SHP77 treated with DMSO at 0.1 percent for 48 hours (cell line): ENCODE measurements around the gene F7.

Experiments used
- DNase-seq: peaks from one replicate; lab custom pipeline; 2025; lab: John Stamatoyannopoulos, UW

Gene F7

DNA sequence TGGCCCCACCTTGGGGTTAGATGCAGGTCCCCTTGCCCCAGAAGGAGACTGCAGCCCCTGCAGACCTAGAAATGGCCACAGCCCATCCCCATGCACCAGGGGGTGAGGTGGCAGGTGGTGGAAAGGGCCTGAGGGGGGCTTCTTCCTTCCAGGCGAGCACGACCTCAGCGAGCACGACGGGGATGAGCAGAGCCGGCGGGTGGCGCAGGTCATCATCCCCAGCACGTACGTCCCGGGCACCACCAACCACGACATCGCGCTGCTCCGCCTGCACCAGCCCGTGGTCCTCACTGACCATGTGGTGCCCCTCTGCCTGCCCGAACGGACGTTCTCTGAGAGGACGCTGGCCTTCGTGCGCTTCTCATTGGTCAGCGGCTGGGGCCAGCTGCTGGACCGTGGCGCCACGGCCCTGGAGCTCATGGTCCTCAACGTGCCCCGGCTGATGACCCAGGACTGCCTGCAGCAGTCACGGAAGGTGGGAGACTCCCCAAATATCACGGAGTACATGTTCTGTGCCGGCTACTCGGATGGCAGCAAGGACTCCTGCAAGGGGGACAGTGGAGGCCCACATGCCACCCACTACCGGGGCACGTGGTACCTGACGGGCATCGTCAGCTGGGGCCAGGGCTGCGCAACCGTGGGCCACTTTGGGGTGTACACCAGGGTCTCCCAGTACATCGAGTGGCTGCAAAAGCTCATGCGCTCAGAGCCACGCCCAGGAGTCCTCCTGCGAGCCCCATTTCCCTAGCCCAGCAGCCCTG lies 12.8 kb downstream of the F7 start:
- no peak for DNase-seq

DNA sequence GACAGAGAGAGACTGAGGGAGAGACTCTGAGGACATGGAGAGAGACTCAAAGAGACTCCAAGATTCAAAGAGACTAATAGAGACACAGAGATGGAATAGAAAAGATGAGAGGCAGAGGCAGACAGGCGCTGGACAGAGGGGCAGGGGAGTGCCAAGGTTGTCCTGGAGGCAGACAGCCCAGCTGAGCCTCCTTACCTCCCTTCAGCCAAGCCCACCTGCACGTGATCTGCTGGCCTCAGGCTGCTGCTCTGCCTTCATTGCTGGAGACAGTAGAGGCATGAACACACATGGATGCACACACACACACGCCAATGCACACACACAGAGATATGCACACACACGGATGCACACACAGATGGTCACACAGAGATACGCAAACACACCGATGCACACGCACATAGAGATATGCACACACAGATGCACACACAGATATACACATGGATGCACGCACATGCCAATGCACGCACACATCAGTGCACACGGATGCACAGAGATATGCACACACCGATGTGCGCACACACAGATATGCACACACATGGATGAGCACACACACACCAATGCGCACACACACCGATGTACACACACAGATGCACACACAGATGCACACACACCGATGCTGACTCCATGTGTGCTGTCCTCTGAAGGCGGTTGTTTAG lies 13.7 kb downstream of the F7 start:
- DNase-seq, result no peak

DNA sequence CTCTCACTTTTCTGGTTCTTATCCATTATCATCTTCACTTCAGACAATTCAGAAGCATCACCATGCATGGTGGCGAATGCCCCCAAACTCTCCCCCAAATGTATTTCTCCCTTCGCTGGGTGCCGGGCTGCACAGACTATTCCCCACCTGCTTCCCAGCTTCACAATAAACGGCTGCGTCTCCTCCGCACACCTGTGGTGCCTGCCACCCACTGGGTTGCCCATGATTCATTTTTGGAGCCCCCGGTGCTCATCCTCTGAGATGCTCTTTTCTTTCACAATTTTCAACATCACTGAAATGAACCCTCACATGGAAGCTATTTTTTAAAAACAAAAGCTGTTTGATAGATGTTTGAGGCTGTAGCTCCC lies 14.2 kb downstream of the F7 start:
- DNase-seq, result no peak

DNA sequence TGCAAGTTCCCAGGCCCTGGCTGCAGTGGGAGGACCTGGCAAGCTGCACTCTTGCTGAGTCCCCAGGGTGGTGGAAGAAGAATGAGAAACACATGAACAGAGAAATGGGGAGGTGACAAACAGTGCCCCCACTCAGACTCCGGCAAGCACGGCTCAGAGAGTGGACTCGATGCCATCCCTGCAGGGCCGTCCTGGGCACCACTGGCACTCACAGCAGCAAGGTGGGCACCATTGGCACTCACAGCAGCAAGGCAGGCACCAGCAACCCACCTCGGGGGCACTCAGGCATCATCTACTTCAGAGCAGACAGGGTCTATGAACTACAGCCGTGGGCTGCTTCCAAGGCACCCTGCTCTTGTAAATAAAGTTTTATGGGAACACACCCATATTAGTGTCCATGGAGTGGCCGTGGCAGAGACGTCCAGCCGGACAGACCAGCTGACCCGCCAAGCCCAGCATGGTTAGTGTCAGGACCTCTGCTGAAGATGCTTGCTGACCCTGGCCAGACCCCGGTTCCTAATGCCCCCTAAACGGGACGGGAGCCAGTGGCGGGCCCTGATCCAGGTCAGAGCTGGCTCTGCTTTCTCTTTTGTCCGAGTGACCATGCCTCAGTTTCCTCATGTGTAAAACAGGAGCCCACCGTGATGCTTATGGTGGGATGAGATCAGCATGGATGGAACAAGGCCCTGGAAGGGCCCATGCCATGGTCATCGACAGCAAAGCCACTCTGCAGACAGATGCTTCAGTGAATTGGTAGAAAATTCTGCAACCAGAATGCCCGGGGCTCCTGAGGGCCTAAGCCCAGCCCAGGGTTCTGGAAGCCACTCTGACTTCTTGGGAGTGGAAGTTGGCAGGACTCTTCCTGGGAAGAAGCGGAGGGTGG lies 14.9 kb downstream of the F7 start:
- DNase-seq, result no peak

DNA sequence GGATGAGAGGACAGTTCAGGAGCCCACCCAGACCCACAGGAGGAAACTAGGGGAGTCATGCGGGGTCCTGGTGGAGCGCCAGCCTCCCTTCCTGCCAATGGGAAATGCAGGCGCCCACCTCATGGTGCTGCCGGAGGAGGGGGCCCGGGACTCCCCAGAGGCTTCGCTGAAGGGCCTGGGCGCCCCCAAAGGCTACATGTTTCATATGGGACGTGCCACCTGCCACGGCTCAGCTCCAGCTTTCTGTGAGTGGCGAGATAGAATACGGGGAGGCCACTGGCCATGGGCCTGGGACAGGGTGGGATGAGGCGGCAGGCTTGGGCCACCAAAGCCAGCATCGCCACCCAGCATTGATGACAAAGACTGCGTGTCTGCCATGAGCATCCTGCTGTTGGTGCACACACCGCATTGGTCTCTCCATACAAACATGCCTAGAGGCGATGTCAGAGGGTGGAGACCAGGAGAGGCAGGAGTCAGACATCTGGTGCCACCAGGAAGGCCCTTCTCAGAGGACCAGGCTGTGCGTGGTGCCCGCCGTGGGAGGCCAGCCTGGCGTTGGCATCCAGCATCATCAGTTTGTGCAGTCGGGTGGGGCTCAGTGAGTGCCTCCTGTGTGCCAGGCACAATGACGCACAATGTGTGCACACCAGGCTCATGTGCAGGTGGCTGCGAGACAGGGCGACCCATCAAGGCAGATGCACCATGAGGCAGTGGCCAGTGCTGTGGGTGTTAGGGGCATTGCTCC lies 15.8 kb downstream of the F7 start:
- no peak for DNase-seq

DNA sequence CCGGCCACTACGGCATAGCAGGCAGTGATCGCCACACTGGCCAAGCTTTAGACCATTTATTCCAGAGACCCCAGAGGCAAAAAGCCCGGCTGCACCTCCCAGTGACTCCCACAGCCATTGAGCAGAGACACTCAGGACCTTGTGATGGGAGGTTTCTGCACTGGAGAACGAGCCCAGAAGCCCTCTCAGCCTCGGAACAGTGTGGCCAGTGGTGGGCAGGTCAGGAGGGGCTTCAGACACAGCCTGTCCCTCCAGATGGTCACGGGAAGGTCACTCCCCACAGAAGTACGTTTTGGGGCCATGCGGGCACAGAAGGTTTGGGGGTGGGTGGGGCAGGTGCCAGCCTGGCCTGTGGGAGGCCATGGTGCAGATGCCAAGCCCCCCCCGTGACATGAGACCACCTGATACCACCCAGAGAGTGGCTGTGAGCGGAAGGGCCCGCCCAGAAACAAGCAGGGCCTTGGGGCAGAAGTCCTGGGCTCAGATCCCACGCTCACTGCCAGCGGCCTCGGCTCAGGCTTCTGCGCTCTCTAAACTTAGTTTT lies 16.4 kb downstream of the F7 start:
- DNase-seq, result no peak

DNA sequence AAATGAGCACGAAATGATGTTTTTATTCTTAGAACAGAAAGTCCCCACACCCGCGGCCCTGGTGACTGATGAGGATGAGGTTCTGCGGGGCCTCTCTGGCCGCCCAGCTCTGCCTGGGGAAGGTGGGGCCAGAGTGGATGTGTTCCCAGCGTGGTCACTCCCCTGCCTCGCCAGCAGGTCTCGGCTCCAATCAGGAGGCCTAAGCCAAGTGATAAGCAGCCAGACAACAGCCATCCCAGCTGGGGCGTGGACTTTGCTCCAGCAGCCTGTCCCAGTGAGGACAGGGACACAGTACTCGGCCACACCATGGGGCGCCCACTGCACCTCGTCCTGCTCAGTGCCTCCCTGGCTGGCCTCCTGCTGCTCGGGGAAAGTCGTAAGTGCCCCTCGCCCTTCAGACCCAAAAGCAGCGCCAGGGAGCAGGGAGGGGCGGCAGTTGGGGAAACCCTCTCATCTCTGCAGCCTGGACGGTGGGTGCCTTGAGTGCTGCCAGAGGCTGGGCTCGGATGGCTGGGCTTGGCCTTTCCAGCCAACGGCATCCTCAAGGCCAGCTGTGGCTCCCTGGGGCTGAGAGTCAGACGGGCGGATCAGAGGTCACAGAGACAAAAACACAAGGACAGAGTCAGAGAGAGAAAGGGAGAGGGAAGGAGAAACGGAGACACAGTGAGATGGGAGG lies 17.1 kb downstream of the F7 start, which contains the start of gene F10:
Gene F10 (plus strand): TSS at position 250 of the 676 bp plus-strand sequence. CDS start 57 bp downstream, at position 307.
- DNase-seq, result no peak

DNA sequence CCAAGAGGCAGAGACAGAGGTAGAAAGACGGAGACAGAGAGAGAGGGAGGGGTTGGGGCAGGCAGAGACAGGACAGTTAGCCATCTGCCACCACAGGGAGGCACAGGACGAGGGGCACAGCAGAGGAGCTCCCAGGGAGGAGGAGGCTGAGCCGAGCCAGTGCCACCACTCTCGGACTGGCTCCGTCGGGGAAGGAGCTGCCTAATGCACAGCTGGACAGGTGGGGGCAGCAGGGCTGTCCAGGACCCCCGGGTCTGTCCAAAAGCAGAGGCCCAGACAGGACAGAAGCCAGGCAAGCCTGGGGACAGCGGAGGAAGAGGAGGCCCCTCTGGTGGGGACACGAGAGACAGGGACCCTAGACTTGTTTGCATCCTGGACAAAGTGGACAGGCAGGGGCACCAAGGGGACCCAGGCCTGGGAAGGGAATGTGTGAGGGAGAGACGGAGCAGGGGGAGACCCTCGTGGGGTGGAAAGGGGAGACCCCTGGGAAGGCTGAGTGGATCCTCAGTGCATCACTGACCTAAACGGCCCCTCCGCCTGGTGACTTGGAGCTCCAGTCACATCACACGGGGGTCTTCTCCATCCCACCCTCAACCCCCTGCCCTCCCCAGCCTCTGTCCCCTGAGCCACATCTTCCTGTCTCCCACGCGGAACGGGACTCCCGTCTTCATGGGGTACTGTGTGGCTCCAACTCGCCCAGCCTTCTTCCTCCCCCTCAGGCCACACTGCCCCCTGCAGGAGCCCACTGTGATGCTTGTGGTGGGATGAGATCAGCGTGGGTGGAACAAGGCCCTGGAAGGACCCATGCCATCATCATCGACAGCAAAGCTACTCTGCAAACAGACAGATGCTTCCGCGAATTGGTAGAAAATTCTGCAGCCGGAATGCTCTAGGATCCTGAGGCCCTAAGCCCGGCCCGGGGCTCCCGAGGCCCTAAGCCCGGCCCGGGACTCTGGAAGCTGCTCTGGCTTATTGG lies 17.9 kb downstream of the F7 start:
- DNase-seq, result no peak

DNA sequence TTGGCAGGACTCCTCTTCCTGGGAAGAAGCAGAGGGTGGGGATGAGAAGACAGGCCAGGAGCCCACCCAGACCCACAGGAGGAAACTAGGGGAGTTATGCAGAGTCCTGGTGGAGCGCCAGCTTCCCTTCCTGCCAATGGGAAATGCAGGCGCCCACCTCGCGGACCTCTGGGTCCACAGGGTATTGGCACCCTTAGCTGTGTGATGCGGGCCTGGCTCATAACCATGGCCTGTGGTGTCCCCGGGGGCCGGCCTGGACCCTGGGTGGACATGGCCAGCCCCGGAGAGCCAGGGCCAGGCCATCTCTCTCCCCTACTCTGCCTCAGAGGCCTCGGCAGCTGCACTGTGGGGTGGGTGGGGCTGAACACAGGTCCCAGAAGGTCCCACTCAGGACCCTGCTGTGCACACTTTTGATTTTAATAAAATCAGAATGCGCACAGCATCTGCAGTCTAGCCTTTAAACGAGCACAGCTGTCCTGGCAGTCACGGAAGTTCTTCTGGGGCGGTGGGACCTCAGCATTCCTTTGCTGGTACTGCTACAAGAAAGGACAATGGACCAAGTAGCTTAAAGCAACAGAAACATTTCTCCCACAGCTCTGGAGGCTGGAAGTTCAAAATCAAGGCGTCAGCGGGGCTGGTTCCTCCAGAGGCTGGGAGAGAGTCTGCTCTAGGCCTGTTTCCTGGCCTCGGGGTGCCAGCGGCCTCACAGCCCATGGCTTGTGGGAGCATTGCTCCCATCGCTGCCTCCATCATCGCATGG lies 18.8 kb downstream of the F7 start:
- no peak for DNase-seq

DNA sequence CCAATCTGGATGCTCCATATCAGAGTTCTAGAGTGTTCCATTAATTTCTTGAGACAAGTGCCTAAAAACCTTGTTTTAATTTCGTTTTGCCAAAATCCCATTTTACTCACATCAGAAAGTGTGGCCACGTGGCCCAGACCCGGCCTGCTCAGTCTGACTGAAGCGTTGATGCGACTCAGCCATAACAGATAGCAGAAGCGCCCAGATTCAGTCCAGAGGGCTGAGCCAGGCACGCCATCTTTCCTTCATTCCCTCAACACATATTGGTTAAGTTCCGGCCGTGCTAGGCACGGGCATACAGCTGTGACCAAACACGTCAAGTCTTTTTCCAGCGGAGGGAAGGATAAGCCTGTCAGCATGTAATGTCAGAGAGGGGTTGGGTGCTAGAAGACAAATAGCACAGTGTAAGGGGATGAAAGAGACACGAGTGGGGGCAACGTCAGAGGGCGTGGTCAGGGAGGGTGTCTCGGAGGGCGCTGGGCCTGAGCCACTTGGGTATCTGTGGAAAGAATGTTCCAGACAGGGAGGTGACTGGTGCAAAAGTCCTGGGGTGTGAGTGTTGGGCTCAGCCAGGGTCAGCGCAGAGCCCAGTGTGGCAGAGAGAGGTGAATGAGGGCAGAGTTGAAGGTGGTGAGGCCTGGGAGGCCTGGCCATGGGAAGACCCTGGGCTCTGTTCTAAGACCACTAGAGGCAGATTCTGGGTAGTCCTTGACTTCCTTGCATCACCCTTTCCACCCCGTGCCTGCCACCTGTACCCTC lies 20.1 kb downstream of the F7 start:
- no peak for DNase-seq

DNA sequence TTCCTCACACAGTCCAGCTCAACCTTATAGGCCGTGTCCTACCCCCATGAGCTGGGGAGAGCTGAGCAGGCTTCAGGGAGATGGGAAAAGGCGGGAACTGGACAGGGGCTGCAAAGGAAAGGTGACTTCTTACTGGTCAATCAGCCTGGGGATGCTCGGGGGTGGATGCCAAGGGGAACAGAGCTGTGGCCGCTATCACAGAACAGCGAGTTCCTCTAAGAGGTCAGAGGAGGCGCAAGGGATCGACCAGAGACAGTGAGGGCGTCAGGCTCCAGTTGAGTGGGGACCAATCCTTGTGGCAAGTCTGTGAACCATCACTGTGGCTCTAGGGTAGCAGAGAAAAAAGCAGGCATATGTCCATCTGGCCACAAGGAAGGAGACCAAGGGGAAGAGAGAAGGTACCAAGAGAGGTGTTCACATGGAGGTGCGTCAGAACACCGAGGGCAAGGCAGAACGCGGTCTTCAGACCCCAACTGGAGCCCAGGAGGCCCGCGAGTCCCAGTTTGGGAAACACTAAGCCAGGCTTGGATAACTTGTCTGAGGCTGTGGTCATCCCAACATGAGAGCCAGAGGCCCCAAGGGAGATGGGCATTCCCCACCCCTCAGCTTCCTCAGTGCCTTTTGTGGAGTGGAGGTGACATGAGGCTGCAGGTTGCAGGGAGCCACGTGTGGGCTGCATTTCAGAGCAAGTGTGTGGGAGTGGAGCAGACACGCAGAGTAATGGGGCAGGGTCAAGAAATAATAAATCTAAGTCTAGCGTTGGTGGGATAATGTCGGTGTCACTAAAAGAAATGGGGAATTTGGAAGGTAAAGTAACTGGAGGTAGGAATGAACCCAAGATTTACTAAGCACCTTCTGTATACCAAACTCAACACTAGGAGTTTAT lies 20.9 kb downstream of the F7 start:
- DNase-seq, result no peak

DNA sequence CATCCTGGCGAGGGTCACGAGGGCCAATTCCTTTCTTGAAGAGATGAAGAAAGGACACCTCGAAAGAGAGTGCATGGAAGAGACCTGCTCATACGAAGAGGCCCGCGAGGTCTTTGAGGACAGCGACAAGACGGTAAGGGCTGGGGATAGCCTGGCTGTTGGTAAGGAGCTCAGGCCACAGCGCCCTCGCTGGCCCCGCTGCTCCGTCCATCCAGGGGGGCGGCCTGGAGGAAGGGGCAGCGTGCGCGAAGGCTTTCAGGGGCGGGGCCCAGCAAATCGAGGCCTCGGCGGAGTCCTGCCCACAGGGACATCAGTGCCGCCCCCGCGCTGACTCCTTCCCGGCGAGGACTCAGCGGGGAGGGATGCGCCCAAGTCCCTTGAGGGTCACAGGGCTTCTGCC lies 23.9 kb downstream of the F7 start:
- no peak for DNase-seq

DNA sequence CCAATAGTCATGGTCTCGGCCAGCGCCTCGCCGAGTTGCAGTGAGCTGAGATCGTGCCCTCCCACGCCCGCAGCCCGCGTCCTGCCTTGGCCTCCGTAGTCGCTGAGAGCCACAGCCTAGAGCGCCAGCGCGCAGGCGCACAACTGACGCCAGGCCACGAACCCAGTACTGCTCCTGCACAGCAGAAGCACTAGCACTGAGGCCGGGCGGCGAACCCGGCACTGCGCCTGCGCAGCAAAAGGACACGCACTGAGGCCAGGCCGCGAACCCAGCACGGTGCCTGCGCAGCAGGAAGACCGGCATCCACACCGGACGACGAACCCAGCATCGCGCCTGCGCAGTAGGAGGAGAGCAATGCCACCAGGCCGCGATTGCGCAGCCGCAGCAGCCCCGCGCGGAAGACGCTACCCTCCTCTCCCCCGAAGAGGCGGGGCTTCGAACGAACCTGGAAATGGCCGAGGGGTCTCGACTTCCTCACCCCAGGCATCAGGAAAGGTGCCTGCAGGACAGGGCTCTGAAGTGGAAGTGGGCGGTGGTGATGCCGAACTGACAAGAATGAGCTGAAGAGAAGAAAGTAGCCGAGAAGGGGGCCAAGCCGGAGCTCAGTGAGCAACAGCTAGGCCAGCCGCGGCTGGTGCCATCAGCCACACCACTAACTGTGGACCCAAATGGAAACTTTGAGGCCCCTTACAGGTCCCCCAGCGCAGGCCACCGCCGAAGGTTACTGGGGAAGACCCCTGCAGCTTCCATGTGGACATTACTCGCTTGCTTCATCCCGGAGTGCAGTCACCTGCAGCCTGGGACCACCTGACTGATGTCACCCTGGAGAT lies 24.5 kb downstream of the F7 start:
- no peak for DNase-seq

DNA sequence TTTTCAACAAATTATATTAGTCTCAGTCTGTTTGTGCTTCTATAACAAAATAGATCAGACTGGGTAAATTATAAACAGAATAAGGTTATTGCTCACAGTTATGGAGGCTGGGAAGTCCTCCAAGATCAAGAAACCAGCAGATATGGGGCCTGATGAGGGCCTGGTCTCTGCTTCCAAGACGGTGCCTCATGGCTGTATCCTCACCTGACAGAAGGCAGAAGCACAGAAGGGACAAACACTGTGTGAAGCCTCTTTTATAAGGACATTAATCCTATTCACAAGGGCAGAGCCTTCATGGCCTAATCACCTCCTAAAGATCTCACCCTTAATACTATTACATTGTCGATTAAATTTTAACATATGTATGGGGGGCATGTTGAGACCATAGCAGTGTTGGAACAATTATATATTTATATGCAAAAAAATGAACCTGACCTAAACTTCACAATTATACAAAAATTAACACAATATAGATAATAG lies 29.7 kb downstream of the F7 start:
- no peak for DNase-seq

DNA sequence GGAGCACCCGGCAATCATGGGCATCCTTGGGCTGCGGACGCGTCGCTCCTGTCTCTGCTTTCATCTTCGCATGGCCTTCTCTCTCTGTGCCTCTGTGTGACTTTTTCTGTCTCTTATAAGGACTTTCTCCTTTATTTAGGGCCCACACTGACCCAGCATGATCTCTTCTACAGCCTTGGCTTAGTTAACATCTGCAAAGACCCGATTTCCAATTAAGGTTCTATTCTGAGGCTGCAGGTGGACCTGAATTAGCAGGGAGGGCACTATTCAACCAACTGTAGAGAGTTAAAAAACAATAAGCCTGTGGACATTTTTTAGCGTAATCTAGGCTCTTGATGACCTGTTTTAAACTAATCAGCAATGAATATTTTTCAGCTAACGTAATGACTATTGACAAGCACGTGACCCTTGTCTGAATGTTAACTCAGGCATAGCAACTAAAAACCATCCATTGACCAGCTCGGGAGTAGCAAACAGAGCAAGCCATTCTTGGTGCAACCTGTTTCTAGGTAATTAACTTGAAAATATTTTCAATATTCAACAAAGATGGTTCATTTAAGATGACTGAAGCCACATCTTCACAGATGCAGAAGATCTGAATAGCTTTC lies 32.2 kb downstream of the F7 start:
- DNase-seq, result no peak
